ENCODE measurements around the gene RER1.

RER1 gene

GRCh38 chr1:2382621-2383361 lies 8.8 kb upstream of the RER1 start:
- peak; percentile 37 for TF ChIP-seq CTCF (IDR thresholded peaks at IDR 0.05; ENCODE audit: insufficient read depth, low read depth, low read length, missing control alignments)
- no peak overlapping the region for H3K4me3 ChIP-seq (ENCODE audit: low read depth, low read length)
- DNase-seq (ENCODE audit: low read depth): peak; percentile 39

GRCh38 chr1:2383576-2383975 lies 8.1 kb upstream of the RER1 start:
- TF ChIP-seq CTCF (IDR thresholded peaks at IDR 0.05; ENCODE audit: insufficient read depth, low read depth, low read length, missing control alignments): no peak
- DNase-seq (ENCODE audit: low read depth): no peak
- H3K4me3 ChIP-seq (ENCODE audit: low read depth, low read length): no peak overlapping the region

GRCh38 chr1:2384130-2384860 lies 7.3 kb upstream of the RER1 start:
- DNase-seq (ENCODE audit: low read depth): no peak
- TF ChIP-seq CTCF (IDR thresholded peaks at IDR 0.05; ENCODE audit: insufficient read depth, low read depth, low read length, missing control alignments): no peak

GRCh38 chr1:2384941-2385481 lies 6.6 kb upstream of the RER1 start:
- DNase-seq (ENCODE audit: low read depth): no peak
- no peak for TF ChIP-seq CTCF (IDR thresholded peaks at IDR 0.05; ENCODE audit: insufficient read depth, low read depth, low read length, missing control alignments)
- H3K4me3 ChIP-seq (ENCODE audit: low read depth, low read length): no peak overlapping the region

More at GRCh38 chr1:2384130-2384860, 7.3 kb upstream of the RER1 start:
- no peak overlapping the region for H3K4me3 ChIP-seq (ENCODE audit: low read depth, low read length)

GRCh38 chr1:2385606-2386280 lies 5.9 kb upstream of the RER1 start:
- no peak for DNase-seq (ENCODE audit: low read depth)
- H3K4me3 ChIP-seq (ENCODE audit: low read depth, low read length): no peak overlapping the region
- no peak for TF ChIP-seq CTCF (IDR thresholded peaks at IDR 0.05; ENCODE audit: insufficient read depth, low read depth, low read length, missing control alignments)

- no peak for DNase-seq (ENCODE audit: low read depth)
- no peak for TF ChIP-seq CTCF (IDR thresholded peaks at IDR 0.05; ENCODE audit: insufficient read depth, low read depth, low read length, missing control alignments)
- H3K4me3 ChIP-seq (ENCODE audit: low read depth, low read length): no peak overlapping the region
These were observed 4.7 kb upstream of the RER1 start for GRCh38 chr1:2386636-2387611.
